Stimulated activated CD4-positive, alpha-beta T cell treated with anti-CD3 and anti-CD28 coated beads, Interleukin-1b, Interleukin-23, amount 100 ng/mL, for 24 hours (primary cell): ENCODE data around the gene METTL27.
"Not testable (repeated sequence)": the region's sequence is repeated elsewhere in the genome, so short reads cannot be mapped to it uniquely, and the experiment has no call there.

Experiments used
- DNase-seq, 4 experiments: peaks; one replicate each; pipeline ENCODE4 v3.0.0-alpha.2; 2020; ENCODE audit warnings: low read depth in 4 of 4, low spot score in 1 of 4

The METTL27 gene

DNA sequence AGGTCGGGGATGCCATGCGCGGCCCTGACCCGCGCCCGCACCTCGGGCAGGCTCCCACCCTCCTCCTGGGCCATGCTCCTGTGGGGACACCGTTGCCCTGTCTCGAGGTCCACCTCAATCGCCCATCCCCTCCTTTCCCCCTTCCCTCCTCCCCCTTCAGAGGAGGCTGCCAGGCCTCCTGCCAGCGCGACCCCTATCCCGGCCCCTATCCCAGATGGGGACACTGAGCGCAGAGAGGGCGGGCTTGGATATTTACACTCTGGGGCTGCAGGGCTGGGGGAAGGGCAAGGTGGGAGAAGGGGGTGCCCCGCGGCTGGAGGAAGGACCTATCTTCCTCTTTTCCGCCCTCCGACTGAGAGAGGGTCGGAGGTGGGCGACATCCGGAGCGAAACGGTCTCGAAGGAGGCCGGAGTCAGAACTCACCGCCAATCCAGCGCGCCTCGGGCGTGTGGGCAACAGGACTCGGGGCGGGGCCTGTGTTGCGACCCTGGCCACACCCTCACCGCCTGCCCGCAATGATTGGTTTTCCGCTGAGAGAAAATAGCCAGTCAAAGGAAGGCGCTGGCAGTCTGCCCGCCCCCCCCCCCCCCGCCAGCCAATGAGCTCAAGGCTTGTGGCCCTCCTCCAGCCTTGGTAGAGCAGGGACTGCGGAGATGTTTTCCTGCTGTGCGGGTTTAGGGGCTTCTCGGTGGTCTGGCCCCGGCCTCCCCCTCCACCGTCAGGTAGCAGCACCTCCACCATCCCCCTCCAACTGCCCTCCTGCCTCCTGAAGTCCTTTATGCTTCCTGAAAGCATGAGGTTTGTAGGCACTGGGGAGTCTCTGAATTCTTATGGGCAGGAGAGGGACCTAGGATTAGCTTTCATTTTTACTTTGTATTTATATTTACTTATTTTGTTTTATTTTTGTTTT is at the start of gene METTL27:
Gene METTL27 (minus strand): TSS at position 450 of the 910 bp plus-strand sequence. CDS start 376 bp downstream, at position 74.
- peak; percentile 67 to 83 (median 78) for DNase-seq

- DNase-seq = no peak
These were observed 49.0 kb upstream of the METTL27 start for GRCh38 chr7:73891178-73891885.

DNA sequence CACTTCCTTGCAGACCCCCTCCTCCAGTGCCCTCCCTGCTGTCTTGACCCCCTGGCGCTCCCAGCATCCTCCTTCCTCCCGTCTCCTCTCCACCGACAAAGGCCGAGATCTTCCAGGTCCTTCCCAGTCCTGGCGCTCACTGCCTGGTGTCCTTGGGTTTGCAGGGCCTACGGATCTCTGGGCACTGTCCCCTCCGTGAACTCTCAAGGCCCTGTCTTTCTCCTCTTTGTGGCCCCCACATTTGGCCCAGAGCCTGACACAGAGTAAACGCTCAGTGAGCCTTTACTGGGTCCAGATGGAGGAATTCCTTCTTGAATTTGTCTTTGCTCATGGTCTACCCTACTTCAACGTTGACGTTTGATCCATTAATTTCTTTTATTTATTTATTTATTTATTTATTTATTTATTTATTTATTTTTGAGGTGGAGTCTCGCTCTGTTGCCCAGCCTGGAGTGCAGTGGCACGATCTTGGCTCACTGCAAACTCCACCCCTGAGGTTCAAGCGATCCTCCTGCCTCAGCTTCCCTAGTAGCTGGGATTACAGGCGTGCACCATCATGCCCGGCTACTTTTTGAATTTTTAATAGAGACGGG is 48.3 kb upstream of the METTL27 start:
- DNase-seq = no peak

- no peak for DNase-seq
These were observed 46.6 kb upstream of the METTL27 start for GRCh38 chr7:73888959-73889358.

GRCh38 chr7:73887762-73888161 is 45.4 kb upstream of the METTL27 start:
- DNase-seq = no peak

- DNase-seq = no peak
These were observed 43.9 kb upstream of the METTL27 start for GRCh38 chr7:73885975-73886798.

- DNase-seq = no peak
These were observed 43.2 kb upstream of the METTL27 start for GRCh38 chr7:73885433-73885974.

GRCh38 chr7:73884867-73885422 is 42.6 kb upstream of the METTL27 start:
- DNase-seq = not testable (repeated sequence)

DNA sequence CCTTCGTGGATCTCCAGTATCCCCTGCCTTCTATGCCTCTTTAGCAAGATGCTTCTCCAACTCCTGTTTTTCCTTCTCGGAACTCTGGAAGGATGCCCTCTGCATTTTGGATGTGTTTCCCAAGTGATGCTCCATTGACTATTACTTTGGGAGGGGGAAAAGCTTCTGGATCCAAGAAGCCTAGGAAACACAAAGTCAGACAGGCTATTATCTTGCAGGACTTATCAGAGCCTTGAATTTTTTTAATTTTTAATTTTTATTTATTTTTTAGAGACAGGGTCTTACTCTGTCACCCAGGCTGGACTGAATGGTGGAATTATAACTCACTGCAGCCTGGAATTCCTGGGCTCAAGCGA is 39.7 kb upstream of the METTL27 start:
- no peak for DNase-seq

GRCh38 chr7:73881352-73882046 is 39.2 kb upstream of the METTL27 start:
- DNase-seq = no peak

GRCh38 chr7:73880755-73881328 is 38.5 kb upstream of the METTL27 start:
- DNase-seq = no peak

- no peak for DNase-seq
These were observed 37.8 kb upstream of the METTL27 start for GRCh38 chr7:73879977-73880681.

GRCh38 chr7:73876973-73877372 is 34.7 kb upstream of the METTL27 start:
- DNase-seq = no peak

GRCh38 chr7:73876361-73876760 is 34.0 kb upstream of the METTL27 start:
- DNase-seq = no peak

GRCh38 chr7:73872056-73872908 is 30.0 kb upstream of the METTL27 start:
- DNase-seq = no peak

- no peak for DNase-seq
These were observed 29.1 kb upstream of the METTL27 start for GRCh38 chr7:73871163-73872011.

DNA sequence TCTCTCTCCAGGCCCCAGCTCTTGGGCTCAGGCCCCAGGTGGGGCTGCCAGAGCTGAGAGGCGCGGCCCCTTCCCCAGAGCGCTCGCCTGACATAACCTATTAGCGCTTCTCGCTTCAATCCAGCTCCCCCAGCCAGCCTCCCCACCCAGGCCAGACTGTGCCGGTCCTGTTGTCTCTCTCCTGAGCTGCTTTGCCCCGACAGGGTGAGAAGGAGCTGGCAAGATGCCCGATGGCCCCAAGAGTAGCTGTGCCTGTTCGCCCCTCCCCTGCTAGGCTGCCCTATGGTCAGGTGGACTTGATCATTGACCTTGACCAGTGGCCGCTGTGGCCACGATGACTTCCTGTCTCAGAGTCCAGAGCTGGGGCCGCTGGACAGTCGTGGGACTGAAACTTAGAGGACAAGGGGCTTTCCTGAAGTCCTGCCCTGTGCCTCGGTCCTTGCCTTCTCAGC is 27.8 kb upstream of the METTL27 start:
- DNase-seq = no peak
